Calu3 (cell line): ENCODE measurements around the gene FSD1. TPM values are rescaled to one million over a fixed set of nuclear protein-coding genes. Genes with fewer than 3 reads are reported as not detected.
"Not testable (repeated sequence)": the region's sequence is repeated elsewhere in the genome, so short reads cannot be mapped to it uniquely, and the experiment has no call there.

Experiments used
- BruUV-seq: library from RNA; stranded (reverse); fragments of 400-500 nt; replicated peaks from 2 replicates; lab custom pipeline; 2021; lab: Mats Ljungman, UMichigan
- CTCF ChIA-PET: fragments of 300-600 bp; sonication (Branson Sonifier 250); formaldehyde crosslinking; loops from one replicate; lab custom pipeline; 2022; ENCODE audit warnings: antibody characterized with exemption; lab: Charles Lee
- DNase-seq: peaks from one replicate; pipeline ENCODE4 v3.0.0; 2022
- H3K27ac Mint-ChIP-seq: one replicate; pipeline ENCODE4 v1.8.0; 2022; ENCODE audit warnings: mixed read lengths; ENCODE audit not compliant: unreplicated experiment
- H3K27me3 Mint-ChIP-seq: one replicate; pipeline ENCODE4 v1.8.0; 2022; ENCODE audit warnings: mixed read lengths; ENCODE audit not compliant: unreplicated experiment
- H3K36me3 Mint-ChIP-seq: one replicate; pipeline ENCODE4 v1.8.0; 2022; ENCODE audit warnings: mild to moderate bottlenecking, moderate library complexity, mixed read lengths; ENCODE audit not compliant: insufficient read depth, unreplicated experiment
- H3K4me1 Mint-ChIP-seq: one replicate; pipeline ENCODE4 v1.8.0; 2022; ENCODE audit warnings: mild to moderate bottlenecking, low read depth, mixed read lengths; ENCODE audit not compliant: unreplicated experiment
- H3K4me3 Mint-ChIP-seq: one replicate; pipeline ENCODE4 v1.8.0; 2022; ENCODE audit warnings: mild to moderate bottlenecking, low read depth, moderate library complexity, mixed read lengths; ENCODE audit not compliant: unreplicated experiment
- H3K9me3 Mint-ChIP-seq: one replicate; pipeline ENCODE4 v1.8.0; 2022; ENCODE audit warnings: low read depth, mixed read lengths; ENCODE audit not compliant: unreplicated experiment
- CTCF ChIP-seq: fragments of 200-600 bp; IDR thresholded peaks from one replicate; pipeline ENCODE4 v1.8.0; 2022; ENCODE audit warnings: antibody characterized with exemption; ENCODE audit not compliant: unreplicated experiment
- intact Hi-C: fragments of 100-400 bp; cut with micrococcal nuclease; formaldehyde crosslinking; loops from one replicate; pipeline ENCODE4 v1.10.0; 2022; ENCODE audit not compliant: unreplicated experiment
- total RNA-seq: library from RNA; stranded (reverse); gene quantifications from 2 replicates; pipeline ENCODE4 v1.2.3, GENCODE V29; 2022

The FSD1 gene
- total RNA-seq, 1 experiment from 2014 or later = 1.2 TPM

- peak; percentile 39 for TF ChIP-seq CTCF
- DNase-seq = no peak
- peaks cover 30% of the 10 kb centered on the region for H3K36me3 Mint-ChIP-seq
- no TSS peak for BruUV-seq
- intact Hi-C loops = loop anchor here (2.0 kb wide), 1 partner anchor 85 kb away; no protein-coding TSS in a partner anchor
- no peak overlapping the region for H3K4me3 Mint-ChIP-seq
- no peak overlapping the region for H3K27ac Mint-ChIP-seq
- CTCF ChIA-PET = interaction anchor here (0.7 to 2.1 kb wide), 6 partner anchors 68 to 341 kb away, joined by 3 to 39 read pairs (median 5); partner anchors contain the start of gene CHAF1A
- no peaks in the 10 kb centered on the region for H3K4me1 Mint-ChIP-seq
- H3K9me3 Mint-ChIP-seq = no peaks in the 10 kb centered on the region
- no peaks in the 10 kb centered on the region for H3K27me3 Mint-ChIP-seq
These were observed 36.2 kb upstream of the FSD1 start for GRCh38 chr19:4267901-4268815.

- Mint-ChIP-seq H3K9me3 (no peaks in the 10 kb centered on the region), H3K27ac (no peak overlapping the region), H3K36me3 (peaks cover 24% of the 10 kb centered on the region), H3K4me3 (no peak overlapping the region), H3K4me1 (no peaks in the 10 kb centered on the region), H3K27me3 (no peaks in the 10 kb centered on the region)
- intact Hi-C loops = no loop called here
- CTCF ChIA-PET = no interaction called here
- BruUV-seq = no TSS peak
- no peak for DNase-seq
- no peak for TF ChIP-seq CTCF
These were observed 35.5 kb upstream of the FSD1 start for GRCh38 chr19:4268816-4269430.

GRCh38 chr19:4272894-4273293, 31.5 kb upstream of the FSD1 start:
- BruUV-seq = no TSS peak
- H3K4me1 Mint-ChIP-seq = no peaks in the 10 kb centered on the region
- no peak for DNase-seq
- H3K36me3 Mint-ChIP-seq = peaks cover 8% of the 10 kb centered on the region
- no peaks in the 10 kb centered on the region for H3K9me3 Mint-ChIP-seq
- H3K27me3 Mint-ChIP-seq = no peaks in the 10 kb centered on the region
- H3K27ac Mint-ChIP-seq = no peak overlapping the region
- CTCF ChIA-PET = no interaction called here
- H3K4me3 Mint-ChIP-seq = no peak overlapping the region
- intact Hi-C loops = no loop called here
- no peak for TF ChIP-seq CTCF

- DNase-seq, H3K9me3 Mint-ChIP-seq, H3K27ac Mint-ChIP-seq, BruUV-seq, H3K4me3 Mint-ChIP-seq, H3K4me1 Mint-ChIP-seq, intact Hi-C loops, H3K36me3 Mint-ChIP-seq, CTCF ChIA-PET: not testable (repeated sequence)
- H3K27me3 Mint-ChIP-seq = peaks cover 13% of the 10 kb centered on the region
These were observed 30.1 kb upstream of the FSD1 start for GRCh38 chr19:4274321-4274686.
